HepG2 (cell line): ENCODE results near the gene TATDN3. TPM values are rescaled to one million over a fixed set of nuclear protein-coding genes. Genes with fewer than 3 reads are reported as not detected.
A peak's percentile ranks its signal among the peaks of the same experiment; 100 is the strongest.

ENCODE experiments used
- EED ChIP-seq: sonication (generic); formaldehyde crosslinking; IDR thresholded peaks from 2 replicates; pipeline ENCODE4 v1.5.0; 2020; ENCODE audit warnings: mild to moderate bottlenecking, missing genetic modification reagents
- KDM1A ChIP-seq: IDR thresholded peaks from 2 replicates; pipeline ENCODE4 v1.6.1; 2016; ENCODE audit warnings: missing compliant biosample characterization
- MTA3 ChIP-seq: sonication (generic); formaldehyde crosslinking; IDR thresholded peaks from 2 replicates; pipeline ENCODE4 v1.4.0; 2020; ENCODE audit warnings: missing genetic modification reagents
- MTF1 ChIP-seq: sonication (generic); formaldehyde crosslinking; IDR thresholded peaks from 2 replicates; pipeline ENCODE4 v1.5.0; 2020; ENCODE audit warnings: missing genetic modification reagents
- PAF1 ChIP-seq: IDR thresholded peaks from 2 replicates; pipeline ENCODE4 v1.6.1; 2016; ENCODE audit warnings: missing genetic modification reagents, missing compliant biosample characterization
- SIX1 ChIP-seq: sonication (generic); formaldehyde crosslinking; IDR thresholded peaks from 2 replicates; pipeline ENCODE4 v1.4.0; 2020; ENCODE audit warnings: missing genetic modification reagents, borderline replicate concordance
- ZFYVE20 ChIP-seq: sonication (generic); formaldehyde crosslinking; IDR thresholded peaks from 2 replicates; pipeline ENCODE4 v1.8.0; 2023; ENCODE audit warnings: low read depth, mild to moderate bottlenecking, moderate library complexity, missing genetic modification reagents, borderline replicate concordance
- ZNF546 ChIP-seq: sonication (generic); formaldehyde crosslinking; conservative IDR thresholded peaks from 2 replicates; pipeline ENCODE4 v1.8.1; 2023; ENCODE audit warnings: mild to moderate bottlenecking, missing genetic modification reagents
- ZNF563 ChIP-seq: sonication (generic); formaldehyde crosslinking; IDR thresholded peaks from 2 replicates; pipeline ENCODE4 v1.8.0; 2022; ENCODE audit warnings: mild to moderate bottlenecking, moderate library complexity, missing genetic modification reagents
- ZNF703 ChIP-seq: sonication (generic); formaldehyde crosslinking; IDR thresholded peaks from 2 replicates; pipeline ENCODE4 v1.5.1; 2020; ENCODE audit warnings: missing genetic modification reagents, mild to moderate bottlenecking, moderate library complexity, borderline replicate concordance
- ZNF747 ChIP-seq: sonication (generic); formaldehyde crosslinking; IDR thresholded peaks from 2 replicates; pipeline ENCODE4 v1.8.1; 2023; ENCODE audit warnings: missing genetic modification reagents, mild to moderate bottlenecking, borderline replicate concordance
- polyA plus RNA-seq, 8 experiments: library from polyadenylated mRNA; depleted of rRNA in 3 of 8; stranded (reverse) in 7 of 8; unstranded in 1 of 8; fragments of >200 nt; fragmentation: Illumina TruSeq in 4 of 8; extraction: Trizol in 4 of 8; gene quantifications; 2 replicates each; pipeline versions ENCODE4 v1.2.1 to v1.2.3, GENCODE V29; 2011 to 2016; ENCODE audit warnings: low read depth in 4 of 8, missing spikeins in 1 of 8, mixed read lengths in 1 of 8; ENCODE audit not compliant: insufficient read depth in 1 of 8
- total RNA-seq, 5 experiments: library from RNA; depleted of rRNA; stranded (reverse); fragments of >200 nt; fragmentation: Illumina TruSeq; extraction: Trizol; gene quantifications; 2 replicates each; pipeline ENCODE4 v1.2.3, GENCODE V29; 2016; ENCODE audit warnings: low read depth in 1 of 5
- TF ChIP-seq, protein P1 (sequence below): sonication (generic); formaldehyde crosslinking; IDR thresholded peaks from 2 replicates; pipeline ENCODE4 v1.4.0; 2020; ENCODE audit warnings: missing genetic modification reagents
- TF ChIP-seq, protein P2 (sequence below): sonication (generic); formaldehyde crosslinking; IDR thresholded peaks from 2 replicates; pipeline ENCODE4 v1.4.0; 2020; ENCODE audit warnings: low read depth, mild to moderate bottlenecking, missing genetic modification reagents
- TF ChIP-seq, protein P3 (sequence below): sonication (generic); formaldehyde crosslinking; IDR thresholded peaks from 2 replicates; pipeline ENCODE4 v1.8.1; 2023; ENCODE audit warnings: mild to moderate bottlenecking, missing genetic modification reagents
- TF ChIP-seq, protein P4 (sequence below): sonication (generic); formaldehyde crosslinking; IDR thresholded peaks from 2 replicates; pipeline ENCODE4 v1.4.0; 2020; ENCODE audit warnings: mild to moderate bottlenecking, missing genetic modification reagents
- TF ChIP-seq, protein P5 (sequence below): sonication (generic); formaldehyde crosslinking; IDR thresholded peaks from 2 replicates; pipeline ENCODE4 v1.4.0; 2020; ENCODE audit warnings: missing genetic modification reagents, borderline replicate concordance
- TF ChIP-seq, protein P6 (sequence below): sonication (generic); formaldehyde crosslinking; IDR thresholded peaks from 2 replicates; pipeline ENCODE4 v1.8.1; 2023; ENCODE audit warnings: missing genetic modification reagents, inconsistent platforms, borderline replicate concordance
- TF ChIP-seq, protein P7 (sequence below): IDR thresholded peaks from 2 replicates; pipeline ENCODE4 v1.6.1; 2016; ENCODE audit warnings: mild to moderate bottlenecking, missing biosample characterization, missing genetic modification reagents

The TATDN3 gene
- total and polyA plus RNA-seq, 2 of the 13 experiments (the other 11 are each of a cell fraction or from before 2014, with no cell fraction given) = 7.3 to 8.6 TPM

DNA sequence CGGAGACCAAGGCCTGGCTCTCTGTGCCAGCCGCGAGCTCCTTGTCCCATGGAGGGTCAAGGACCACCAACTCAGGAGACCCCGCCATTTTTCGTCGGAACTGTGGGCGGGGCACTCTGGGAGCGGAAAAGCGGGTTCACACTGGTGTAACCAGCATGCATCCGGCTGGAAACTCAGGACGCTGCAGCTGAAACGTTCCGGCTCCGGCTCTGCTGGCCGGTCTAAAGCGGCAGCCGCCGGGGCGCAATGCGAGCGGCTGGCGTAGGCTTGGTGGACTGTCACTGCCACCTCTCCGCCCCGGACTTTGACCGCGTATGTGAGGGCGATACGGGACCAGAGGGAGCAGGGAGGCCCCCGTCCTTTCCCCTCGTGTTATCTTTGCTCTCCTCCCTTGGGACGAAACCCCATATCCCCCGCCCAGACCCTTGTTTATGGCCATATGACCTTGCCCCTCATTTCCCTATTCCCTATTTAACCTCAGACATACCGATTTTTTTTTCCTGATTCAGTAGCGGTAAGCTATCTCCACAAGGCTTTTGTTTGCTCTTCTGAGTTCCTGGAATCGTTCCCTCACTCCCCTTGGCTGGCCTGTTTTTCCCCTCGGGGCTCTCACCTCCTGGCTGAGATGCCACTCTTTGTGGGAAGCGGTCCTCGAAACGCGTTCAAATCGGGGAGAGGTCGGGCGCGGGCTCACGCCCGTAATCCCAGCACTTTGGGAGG, at the start of gene TATDN3, which contains the start of gene NSL1 (continued):
- peak; percentile 79 for TF ChIP-seq SIX1 (CRISPR knock-in tag)
- TF ChIP-seq, protein P1, sequence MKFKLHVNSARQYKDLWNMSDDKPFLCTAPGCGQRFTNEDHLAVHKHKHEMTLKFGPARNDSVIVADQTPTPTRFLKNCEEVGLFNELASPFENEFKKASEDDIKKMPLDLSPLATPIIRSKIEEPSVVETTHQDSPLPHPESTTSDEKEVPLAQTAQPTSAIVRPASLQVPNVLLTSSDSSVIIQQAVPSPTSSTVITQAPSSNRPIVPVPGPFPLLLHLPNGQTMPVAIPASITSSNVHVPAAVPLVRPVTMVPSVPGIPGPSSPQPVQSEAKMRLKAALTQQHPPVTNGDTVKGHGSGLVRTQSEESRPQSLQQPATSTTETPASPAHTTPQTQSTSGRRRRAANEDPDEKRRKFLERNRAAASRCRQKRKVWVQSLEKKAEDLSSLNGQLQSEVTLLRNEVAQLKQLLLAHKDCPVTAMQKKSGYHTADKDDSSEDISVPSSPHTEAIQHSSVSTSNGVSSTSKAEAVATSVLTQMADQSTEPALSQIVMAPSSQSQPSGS (CRISPR knock-in tag) = peak; percentile 92
- no peak for TF ChIP-seq MTA3 (CRISPR knock-in tag)
- no peak for TF ChIP-seq ZFYVE20
- TF ChIP-seq MTF1 (CRISPR knock-in tag) = no peak; the same call in 1 of the 2 replicates
- peak; percentile 59 for TF ChIP-seq ZNF546 (CRISPR knock-in tag)
- TF ChIP-seq, protein P2, sequence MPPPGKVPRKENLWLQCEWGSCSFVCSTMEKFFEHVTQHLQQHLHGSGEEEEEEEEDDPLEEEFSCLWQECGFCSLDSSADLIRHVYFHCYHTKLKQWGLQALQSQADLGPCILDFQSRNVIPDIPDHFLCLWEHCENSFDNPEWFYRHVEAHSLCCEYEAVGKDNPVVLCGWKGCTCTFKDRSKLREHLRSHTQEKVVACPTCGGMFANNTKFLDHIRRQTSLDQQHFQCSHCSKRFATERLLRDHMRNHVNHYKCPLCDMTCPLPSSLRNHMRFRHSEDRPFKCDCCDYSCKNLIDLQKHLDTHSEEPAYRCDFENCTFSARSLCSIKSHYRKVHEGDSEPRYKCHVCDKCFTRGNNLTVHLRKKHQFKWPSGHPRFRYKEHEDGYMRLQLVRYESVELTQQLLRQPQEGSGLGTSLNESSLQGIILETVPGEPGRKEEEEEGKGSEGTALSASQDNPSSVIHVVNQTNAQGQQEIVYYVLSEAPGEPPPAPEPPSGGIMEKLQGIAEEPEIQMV (CRISPR knock-in tag) = peak; percentile 90
- TF ChIP-seq, protein P3, sequence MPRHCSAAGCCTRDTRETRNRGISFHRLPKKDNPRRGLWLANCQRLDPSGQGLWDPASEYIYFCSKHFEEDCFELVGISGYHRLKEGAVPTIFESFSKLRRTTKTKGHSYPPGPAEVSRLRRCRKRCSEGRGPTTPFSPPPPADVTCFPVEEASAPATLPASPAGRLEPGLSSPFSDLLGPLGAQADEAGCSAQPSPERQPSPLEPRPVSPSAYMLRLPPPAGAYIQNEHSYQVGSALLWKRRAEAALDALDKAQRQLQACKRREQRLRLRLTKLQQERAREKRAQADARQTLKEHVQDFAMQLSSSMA (CRISPR knock-in tag) = peak; percentile 97
- TF ChIP-seq, protein P4, sequence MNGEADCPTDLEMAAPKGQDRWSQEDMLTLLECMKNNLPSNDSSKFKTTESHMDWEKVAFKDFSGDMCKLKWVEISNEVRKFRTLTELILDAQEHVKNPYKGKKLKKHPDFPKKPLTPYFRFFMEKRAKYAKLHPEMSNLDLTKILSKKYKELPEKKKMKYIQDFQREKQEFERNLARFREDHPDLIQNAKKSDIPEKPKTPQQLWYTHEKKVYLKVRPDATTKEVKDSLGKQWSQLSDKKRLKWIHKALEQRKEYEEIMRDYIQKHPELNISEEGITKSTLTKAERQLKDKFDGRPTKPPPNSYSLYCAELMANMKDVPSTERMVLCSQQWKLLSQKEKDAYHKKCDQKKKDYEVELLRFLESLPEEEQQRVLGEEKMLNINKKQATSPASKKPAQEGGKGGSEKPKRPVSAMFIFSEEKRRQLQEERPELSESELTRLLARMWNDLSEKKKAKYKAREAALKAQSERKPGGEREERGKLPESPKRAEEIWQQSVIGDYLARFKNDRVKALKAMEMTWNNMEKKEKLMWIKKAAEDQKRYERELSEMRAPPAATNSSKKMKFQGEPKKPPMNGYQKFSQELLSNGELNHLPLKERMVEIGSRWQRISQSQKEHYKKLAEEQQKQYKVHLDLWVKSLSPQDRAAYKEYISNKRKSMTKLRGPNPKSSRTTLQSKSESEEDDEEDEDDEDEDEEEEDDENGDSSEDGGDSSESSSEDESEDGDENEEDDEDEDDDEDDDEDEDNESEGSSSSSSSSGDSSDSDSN (CRISPR knock-in tag) = peak; percentile 98
- TF ChIP-seq, protein P5, sequence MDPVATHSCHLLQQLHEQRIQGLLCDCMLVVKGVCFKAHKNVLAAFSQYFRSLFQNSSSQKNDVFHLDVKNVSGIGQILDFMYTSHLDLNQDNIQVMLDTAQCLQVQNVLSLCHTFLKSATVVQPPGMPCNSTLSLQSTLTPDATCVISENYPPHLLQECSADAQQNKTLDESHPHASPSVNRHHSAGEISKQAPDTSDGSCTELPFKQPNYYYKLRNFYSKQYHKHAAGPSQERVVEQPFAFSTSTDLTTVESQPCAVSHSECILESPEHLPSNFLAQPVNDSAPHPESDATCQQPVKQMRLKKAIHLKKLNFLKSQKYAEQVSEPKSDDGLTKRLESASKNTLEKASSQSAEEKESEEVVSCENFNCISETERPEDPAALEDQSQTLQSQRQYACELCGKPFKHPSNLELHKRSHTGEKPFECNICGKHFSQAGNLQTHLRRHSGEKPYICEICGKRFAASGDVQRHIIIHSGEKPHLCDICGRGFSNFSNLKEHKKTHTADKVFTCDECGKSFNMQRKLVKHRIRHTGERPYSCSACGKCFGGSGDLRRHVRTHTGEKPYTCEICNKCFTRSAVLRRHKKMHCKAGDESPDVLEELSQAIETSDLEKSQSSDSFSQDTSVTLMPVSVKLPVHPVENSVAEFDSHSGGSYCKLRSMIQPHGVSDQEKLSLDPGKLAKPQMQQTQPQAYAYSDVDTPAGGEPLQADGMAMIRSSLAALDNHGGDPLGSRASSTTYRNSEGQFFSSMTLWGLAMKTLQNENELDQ (CRISPR knock-in tag) = no peak; the same call in 1 of the 2 replicates
- TF ChIP-seq ZNF563 (CRISPR knock-in tag) = peak; percentile 98
- TF ChIP-seq, protein P6, sequence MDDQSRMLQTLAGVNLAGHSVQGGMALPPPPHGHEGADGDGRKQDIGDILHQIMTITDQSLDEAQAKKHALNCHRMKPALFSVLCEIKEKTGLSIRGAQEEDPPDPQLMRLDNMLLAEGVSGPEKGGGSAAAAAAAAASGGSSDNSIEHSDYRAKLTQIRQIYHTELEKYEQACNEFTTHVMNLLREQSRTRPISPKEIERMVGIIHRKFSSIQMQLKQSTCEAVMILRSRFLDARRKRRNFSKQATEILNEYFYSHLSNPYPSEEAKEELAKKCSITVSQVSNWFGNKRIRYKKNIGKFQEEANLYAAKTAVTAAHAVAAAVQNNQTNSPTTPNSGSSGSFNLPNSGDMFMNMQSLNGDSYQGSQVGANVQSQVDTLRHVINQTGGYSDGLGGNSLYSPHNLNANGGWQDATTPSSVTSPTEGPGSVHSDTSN (CRISPR knock-in tag) = no peak
- TF ChIP-seq ZNF747 (CRISPR knock-in tag) = peak; percentile 71; the same call in 1 of the 2 replicates
- TF ChIP-seq PAF1 = no peak
- TF ChIP-seq, protein P7, sequence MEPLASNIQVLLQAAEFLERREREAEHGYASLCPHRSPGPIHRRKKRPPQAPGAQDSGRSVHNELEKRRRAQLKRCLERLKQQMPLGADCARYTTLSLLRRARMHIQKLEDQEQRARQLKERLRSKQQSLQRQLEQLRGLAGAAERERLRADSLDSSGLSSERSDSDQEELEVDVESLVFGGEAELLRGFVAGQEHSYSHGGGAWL (CRISPR knock-in tag) = peak; percentile 81; the same call in 1 of the 2 replicates
- peak; percentile 90; the same call in 1 of the 2 replicates for TF ChIP-seq ZNF703 (CRISPR knock-in tag)
- no peak for TF ChIP-seq EED
- peak; percentile 5; the same call in 1 of the 2 replicates for TF ChIP-seq KDM1A (CRISPR knock-in tag)
